DMS53 (cell line): Measurements from ENCODE around the gene WIPF1.

Experiments used
- DNase-seq: peaks from one replicate; lab custom pipeline; 2025; lab: John Stamatoyannopoulos, UW

Gene WIPF1

GRCh38 chr2:174595116-174595809 is 2.3 kb downstream of the WIPF1 start:
- DNase-seq, result no peak

DNA sequence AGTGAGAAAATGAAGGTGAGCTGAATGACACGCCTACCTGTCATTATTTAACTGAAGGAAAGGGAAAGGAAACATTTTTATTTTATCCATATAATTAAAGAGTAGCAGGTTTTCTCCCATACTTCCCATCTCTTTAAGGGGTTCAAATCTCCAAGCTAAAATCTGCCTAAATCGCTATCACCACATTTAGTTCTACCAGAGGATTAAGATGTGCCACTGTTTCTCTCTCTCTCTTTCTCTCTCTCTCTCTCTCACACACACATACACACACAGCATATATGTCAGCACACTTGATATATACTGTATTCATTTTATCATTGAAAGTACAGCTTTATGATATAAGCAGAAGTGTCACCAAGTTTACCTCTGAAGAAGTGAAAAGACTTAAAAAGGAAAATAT is 3.1 kb downstream of the WIPF1 start:
- no peak for DNase-seq

GRCh38 chr2:174593574-174594203 is 3.9 kb downstream of the WIPF1 start:
- DNase-seq, result no peak

GRCh38 chr2:174593041-174593440 is 4.6 kb downstream of the WIPF1 start:
- no peak for DNase-seq

DNA sequence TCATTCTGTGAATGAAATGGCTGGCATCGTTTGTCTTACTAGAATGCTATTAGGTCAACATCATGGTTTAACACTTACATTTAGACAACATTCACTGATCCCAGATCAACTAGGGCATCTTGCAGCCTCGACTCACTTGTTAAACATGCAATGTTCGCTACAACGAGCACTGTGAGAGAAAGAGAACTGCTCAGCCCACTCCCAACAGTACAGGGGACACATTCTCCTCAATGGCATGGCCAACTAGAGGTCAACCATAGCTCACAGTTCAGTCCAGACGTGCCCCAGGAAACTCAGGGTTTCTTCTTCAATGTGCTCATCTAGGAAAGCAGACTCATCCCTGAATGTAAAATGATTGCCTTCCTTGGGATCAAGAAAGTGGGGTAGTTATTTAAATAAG is 5.9 kb downstream of the WIPF1 start:
- DNase-seq, result no peak

- DNase-seq, result no peak
Measured at GRCh38 chr2:174590928-174591648, 6.5 kb downstream of the WIPF1 start.

DNA sequence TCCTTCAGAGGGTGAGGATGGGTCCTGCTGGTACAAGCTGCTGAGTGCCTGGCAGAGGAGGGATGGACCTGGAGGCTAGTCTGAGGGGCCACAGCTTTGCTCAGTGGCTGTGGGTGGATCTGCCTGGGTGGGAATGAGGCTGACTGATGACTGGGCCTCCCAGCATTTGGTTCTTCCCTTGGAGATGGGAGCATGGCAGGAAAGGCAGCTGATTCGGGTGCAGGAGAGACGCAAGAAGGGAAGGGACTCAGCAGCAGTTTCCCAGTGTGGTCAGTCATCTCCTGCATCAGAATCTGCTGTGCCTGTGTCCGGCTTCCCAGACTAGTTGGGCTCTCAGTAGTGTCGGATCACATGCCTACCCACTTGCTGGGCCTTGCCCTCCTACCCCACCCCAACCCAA is 7.3 kb downstream of the WIPF1 start:
- DNase-seq, result no peak

DNA sequence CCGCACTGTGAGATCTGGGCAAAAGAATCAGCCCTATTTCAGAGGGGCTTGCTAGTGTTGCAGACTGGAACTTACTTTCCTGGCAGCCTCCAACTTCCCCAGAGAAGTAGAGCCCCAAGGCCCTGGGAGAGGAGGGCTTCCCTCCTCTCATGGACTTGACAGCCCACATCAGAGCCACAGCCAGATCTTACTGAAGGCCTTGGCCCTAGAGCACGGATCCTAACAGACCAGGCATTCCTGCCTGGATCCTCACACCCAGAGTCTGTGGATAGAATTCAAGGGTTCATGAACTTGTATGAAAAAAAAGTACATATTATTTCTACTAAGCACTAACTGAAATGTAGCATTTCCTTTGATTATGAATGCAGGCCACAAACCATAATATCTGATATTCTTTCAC is 8.3 kb downstream of the WIPF1 start:
- DNase-seq, result no peak

- DNase-seq, result no peak
Measured at GRCh38 chr2:174588463-174588862, 9.1 kb downstream of the WIPF1 start.

DNA sequence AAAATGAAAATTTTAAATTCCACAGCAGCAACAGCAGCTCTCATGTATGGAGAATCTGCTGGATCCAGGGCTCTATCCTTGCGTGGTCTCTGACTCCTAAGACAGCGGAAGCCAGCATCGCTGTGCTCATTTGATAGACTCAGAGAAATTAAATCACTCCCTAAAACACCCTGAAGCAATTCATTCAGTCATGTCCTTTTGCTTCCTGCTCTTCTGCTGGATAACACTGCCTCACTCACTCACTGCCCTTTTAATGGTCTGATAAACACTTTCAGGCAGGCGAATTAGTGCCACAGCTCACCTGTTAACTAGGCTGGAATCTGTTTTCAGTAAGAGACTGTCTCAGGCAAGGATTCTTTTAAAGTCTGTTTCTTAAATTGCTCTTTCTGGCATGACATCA is 10.0 kb downstream of the WIPF1 start:
- DNase-seq, result no peak

DNA sequence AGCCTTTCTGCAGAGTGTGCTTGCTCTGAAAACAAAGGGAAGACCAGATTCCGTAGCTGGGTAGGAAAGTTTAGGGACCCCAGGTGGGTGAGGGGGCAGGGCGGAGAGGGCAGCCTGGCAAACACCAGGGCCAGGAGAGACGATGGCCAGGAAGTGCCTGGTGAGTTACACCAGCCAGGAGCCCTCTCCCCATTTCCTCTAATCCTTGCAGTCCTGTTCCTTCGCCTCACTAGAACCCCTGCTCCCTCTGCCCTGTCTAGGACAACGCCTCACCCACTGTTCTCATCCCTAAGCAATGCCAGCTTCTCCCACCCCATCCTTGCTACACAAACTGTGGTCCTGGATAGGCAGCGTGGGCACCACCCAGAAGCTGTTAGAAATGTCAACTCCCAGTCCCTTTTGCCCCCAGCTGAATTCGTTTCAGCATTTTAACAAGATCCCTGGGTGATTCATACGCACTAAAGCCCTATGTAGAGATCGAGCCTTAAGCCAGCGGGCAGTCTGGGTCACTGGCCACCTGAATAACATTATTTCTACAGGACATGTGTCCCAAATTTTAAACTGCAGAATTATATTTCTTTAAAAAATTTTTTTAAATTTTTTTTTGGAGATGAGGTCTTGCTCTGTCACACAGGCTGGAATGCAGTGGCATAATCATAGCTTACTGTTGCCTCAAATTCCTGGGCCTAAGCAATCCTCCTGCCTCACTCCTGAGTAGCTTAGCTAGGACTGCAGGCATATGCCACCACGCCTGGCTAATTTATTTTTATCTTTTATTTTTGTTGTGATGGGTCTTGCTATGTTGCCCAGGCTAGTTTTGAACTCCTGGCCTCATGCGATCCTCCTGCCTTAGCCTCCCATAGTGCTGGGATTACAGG is 10.9 kb downstream of the WIPF1 start:
- no peak for DNase-seq

DNA sequence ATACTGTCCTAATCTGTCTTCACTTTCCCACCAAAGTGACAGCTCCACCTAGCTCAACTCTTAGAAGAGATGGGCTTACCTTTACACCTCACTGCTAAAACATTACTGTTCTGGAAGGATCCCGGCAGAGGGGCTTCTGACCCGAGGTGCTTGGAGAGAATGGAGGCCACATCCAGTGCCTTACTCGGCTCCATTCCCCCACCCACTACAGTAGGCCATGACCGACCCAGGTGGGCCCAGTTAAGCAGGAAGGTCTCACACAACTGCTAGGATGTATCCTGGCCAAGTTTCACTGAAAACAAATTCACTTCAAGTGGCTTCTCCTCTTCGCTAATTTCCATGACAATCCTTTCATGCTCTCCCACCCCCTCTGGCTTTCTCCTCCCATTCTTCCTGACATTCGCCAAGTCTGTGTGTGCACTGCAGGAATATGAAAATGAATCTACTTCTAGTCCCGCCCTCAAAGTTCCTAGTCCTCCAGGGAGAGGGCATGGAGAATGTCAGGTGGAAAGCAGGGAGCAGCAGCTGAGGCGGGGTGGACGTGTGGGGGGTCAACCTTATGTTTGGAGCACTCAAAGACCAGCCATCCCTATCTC is 11.8 kb downstream of the WIPF1 start:
- peak; percentile 50 for DNase-seq

DNA sequence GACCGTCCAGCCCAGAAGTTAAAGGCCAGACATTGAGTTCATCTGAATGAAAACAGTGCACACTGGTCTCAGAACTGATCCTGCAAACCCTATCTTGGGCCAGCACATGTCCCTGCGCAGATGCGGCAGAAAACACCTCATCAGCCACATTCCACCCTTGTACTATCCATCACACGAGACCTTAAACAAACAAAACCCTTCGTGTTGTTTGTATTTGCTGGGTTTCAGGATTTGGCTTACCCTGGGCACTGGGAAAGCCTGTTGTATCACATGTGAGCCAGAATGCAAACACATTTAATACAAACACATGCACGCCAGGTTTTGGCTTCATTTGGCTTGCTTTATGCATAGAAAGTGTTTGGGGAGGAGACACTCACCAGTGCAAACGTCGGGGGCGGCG is 12.5 kb downstream of the WIPF1 start:
- DNase-seq, result peak; percentile 95

DNA sequence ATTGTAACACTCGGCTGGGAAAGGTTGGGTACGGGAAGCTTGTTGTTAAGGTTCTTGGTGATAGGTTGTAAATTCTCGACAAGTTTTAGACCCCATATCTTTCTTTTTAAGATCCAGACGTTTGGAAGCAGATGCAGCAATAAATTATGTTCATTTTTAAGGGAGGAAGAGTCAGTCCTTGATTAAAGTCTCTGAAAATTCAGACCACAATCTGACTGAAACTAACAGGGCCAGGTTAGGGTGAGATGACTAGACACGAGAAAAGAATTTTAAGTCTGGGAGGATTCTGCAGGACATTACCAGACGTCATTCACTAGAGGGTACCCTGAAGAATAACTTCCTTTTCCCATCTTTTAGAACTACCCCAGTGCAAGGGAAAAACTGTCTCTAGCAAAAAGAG is 16.1 kb downstream of the WIPF1 start:
- DNase-seq, result no peak

GRCh38 chr2:174580951-174581350 is 16.7 kb downstream of the WIPF1 start:
- no peak for DNase-seq

DNA sequence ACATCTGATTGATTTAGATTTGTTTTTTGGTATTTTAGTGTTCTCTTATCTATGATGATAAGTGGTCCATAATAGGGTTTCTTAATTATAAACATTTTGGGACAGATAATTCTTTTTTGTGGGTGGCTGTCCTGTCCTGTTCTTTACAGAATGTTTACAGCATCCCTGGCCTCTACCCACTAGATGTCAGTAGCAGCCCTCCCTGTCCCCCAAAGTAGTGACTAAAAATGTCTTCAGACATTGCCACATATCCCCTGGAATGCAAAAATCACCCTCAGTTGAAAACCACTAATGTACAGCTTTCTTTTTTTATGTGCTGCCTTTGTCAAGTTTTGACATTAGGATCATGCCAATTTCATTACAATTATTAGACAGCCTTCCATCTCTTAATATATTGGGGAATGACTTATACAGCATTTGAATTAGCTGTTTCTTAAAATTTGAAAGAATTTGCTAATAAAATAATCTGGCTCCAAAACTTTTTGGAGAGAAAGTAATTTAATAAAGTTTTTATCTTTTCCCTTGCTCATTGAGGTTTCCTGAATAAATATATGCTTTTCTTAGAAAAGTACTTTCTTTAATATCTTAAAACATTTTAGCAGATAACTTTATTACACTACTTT is 19.5 kb downstream of the WIPF1 start:
- peak; percentile 57 for DNase-seq

DNA sequence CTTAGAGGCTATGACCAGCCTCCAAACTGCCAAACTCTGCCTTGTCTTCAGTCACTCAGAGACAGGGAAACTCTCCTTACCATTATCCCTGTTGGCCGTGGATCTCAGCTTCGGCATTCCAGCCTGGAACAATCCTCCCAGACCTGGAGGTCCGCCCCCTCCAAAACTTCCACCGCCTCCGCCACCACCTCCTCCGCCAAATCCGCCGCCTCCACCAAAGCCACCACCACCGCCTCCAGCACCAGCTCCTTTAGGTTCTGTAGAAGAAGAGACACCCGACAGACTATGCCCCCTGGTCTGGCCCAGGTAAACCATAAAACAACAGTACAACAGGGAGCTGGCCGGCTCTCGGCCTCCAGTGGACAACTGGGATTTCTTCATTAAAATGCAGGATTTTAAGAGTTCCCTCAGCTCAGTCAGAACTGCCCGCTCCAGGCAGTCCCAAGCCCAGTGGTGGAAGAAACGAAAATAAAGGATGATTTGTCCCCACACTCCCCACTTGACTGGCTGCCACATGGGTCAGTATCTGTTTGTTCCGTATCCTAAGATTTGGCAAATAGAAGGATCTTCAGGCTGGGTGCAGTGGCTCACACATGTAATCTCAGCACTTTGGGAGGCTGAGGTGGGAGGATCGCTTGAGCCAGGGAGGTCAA is 22.4 kb downstream of the WIPF1 start:
- DNase-seq, result peak; percentile 37

DNA sequence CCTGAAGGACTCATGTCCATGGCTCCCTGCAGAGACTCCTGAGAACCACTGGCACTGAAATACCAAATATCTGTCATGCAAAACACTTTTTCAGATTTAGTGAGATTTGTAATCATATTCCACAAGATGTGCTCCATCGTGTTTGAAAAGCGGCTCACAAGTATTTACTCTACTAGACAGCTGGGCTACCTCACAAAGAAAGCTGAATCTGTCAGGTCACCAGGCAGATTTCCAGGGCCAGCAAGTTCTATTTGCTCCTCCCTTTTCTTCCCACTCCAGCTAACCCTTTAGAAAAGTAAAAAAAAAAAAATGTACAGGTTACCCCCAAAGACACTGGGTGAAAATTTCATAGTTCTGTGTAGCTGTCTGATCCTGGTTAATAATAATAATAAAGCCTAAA is 22.9 kb downstream of the WIPF1 start:
- peak; percentile 87 for DNase-seq

GRCh38 chr2:174573621-174574081 is 24.0 kb downstream of the WIPF1 start:
- no peak for DNase-seq

- no peak for DNase-seq
Measured at GRCh38 chr2:174572556-174572955, 25.0 kb downstream of the WIPF1 start.
